Osteocyte (in vitro differentiated cells): ENCODE data around the gene ZNF644. TPM values are rescaled to one million over a fixed set of nuclear protein-coding genes. Genes with fewer than 3 reads are reported as not detected.

Experiments
- DNase-seq: peaks from one replicate; pipeline ENCODE4 v3.0.0; 2021; ENCODE audit warnings: mixed read lengths; ENCODE audit not compliant: unreplicated experiment; ENCODE audit errors: extremely low spot score
- H3K27ac Mint-ChIP-seq: one replicate; pipeline ENCODE4 v1.8.0; 2021; ENCODE audit warnings: mild to moderate bottlenecking, mixed read lengths; ENCODE audit not compliant: unreplicated experiment
- H3K27me3 Mint-ChIP-seq: one replicate; pipeline ENCODE4 v1.8.0; 2021; ENCODE audit warnings: mixed read lengths; ENCODE audit not compliant: unreplicated experiment
- H3K36me3 Mint-ChIP-seq: one replicate; pipeline ENCODE4 v1.8.0; 2021; ENCODE audit warnings: mixed read lengths; ENCODE audit not compliant: unreplicated experiment
- H3K4me1 Mint-ChIP-seq: one replicate; pipeline ENCODE4 v1.8.0; 2021; ENCODE audit warnings: mixed read lengths; ENCODE audit not compliant: unreplicated experiment
- H3K4me3 Mint-ChIP-seq: one replicate; pipeline ENCODE4 v1.8.0; 2021; ENCODE audit warnings: mild to moderate bottlenecking, moderate library complexity, mixed read lengths; ENCODE audit not compliant: unreplicated experiment
- H3K9me3 Mint-ChIP-seq: one replicate; pipeline ENCODE4 v1.8.0; 2021; ENCODE audit warnings: mixed read lengths; ENCODE audit not compliant: unreplicated experiment
- total RNA-seq: library from RNA; stranded (reverse); gene quantifications from 2 replicates; pipeline ENCODE4 v1.2.1, GENCODE V29; 2021
- TF ChIP-seq, protein P1 (sequence below): fragments of 200-600 bp; sonication (generic); IDR thresholded peaks from 2 replicates; pipeline ENCODE4 v1.5.0; 2021; ENCODE audit warnings: antibody characterized with exemption, mild to moderate bottlenecking, moderate library complexity

The ZNF644 gene
- total RNA-seq, 1 donor from 2014 or later: 57.4 TPM

DNA sequence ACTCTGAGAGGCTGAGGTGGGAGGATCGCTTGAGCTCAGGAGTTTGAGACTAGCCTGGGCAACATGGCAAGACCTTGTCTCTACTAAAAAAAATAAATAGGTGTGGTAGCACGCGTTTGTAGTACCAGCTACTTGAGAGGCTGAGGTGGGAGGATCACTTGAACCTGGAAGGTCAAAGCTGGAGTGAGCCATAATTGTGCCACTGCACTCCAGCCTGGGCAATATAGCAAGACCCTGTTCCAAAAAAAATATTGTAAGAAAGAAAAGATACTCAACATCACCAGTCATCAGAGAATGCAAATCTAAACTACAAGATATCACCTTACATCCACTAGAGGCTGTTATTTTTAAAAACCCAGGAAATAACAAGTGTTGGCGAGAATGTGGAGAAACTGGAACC, 32.5 kb downstream of the ZNF644 start:
- DNase-seq: no peak
- Mint-ChIP-seq H3K27ac (no peak overlapping the region), H3K4me3 (no peak overlapping the region), H3K4me1 (peaks cover 9% of the 10 kb centered on the region), H3K9me3 (peaks cover 23% of the 10 kb centered on the region), H3K36me3 (peaks cover 21% of the 10 kb centered on the region), H3K27me3 (no peaks in the 10 kb centered on the region)
- TF ChIP-seq, protein P1, sequence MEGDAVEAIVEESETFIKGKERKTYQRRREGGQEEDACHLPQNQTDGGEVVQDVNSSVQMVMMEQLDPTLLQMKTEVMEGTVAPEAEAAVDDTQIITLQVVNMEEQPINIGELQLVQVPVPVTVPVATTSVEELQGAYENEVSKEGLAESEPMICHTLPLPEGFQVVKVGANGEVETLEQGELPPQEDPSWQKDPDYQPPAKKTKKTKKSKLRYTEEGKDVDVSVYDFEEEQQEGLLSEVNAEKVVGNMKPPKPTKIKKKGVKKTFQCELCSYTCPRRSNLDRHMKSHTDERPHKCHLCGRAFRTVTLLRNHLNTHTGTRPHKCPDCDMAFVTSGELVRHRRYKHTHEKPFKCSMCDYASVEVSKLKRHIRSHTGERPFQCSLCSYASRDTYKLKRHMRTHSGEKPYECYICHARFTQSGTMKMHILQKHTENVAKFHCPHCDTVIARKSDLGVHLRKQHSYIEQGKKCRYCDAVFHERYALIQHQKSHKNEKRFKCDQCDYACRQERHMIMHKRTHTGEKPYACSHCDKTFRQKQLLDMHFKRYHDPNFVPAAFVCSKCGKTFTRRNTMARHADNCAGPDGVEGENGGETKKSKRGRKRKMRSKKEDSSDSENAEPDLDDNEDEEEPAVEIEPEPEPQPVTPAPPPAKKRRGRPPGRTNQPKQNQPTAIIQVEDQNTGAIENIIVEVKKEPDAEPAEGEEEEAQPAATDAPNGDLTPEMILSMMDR: no peak

DNA sequence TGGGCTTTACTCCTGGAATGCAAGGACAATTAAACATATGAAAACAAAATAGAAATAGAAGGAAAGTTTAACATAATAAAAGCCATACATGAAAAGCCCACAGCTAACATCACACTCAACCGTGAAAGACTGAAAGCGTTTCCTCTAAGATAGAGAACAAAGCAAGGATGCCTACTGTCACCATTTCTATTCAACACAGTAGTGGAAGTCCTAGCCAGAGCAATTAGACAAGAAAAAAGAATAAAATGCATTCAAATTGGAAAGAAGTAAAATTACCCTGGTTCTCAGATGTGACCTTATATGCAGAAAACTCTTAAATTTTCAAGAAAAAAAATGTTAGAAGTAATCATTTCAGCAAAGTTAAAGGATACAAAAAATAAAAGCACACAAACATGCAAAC, 34.0 kb downstream of the ZNF644 start:
- H3K36me3 Mint-ChIP-seq: peaks cover 24% of the 10 kb centered on the region
- H3K4me3 Mint-ChIP-seq: no peak overlapping the region
- H3K9me3 Mint-ChIP-seq: peaks cover 18% of the 10 kb centered on the region
- DNase-seq: no peak
- H3K27me3 Mint-ChIP-seq: no peaks in the 10 kb centered on the region
- TF ChIP-seq, protein P1: no peak
- H3K27ac Mint-ChIP-seq: no peak overlapping the region
- H3K4me1 Mint-ChIP-seq: peaks cover 9% of the 10 kb centered on the region

DNA sequence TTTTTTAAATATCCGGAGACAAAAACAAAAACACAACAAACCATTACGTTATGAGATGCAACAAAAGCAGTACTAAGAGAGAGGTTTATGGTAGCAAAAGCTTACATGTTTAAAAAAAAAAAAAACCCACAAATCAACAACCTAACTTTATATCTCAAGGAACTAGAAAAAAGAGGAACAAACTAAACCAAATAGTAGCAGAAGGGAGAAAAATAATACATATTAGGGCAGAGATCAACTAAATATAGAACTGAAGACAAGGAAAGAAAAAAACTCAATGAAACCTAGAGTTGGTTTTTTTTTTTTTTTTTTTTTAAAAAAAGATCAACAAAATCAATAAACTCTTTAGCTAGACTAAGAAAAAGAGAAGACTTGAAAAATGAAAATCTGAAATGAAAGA, 34.9 kb downstream of the ZNF644 start:
- no peak overlapping the region for H3K4me3 Mint-ChIP-seq
- DNase-seq: no peak
- H3K4me1 Mint-ChIP-seq: peaks cover 9% of the 10 kb centered on the region
- TF ChIP-seq, protein P1: no peak
- H3K27me3 Mint-ChIP-seq: no peaks in the 10 kb centered on the region
- peaks cover 25% of the 10 kb centered on the region for H3K36me3 Mint-ChIP-seq
- peak overlapping the region; percentile 24 for H3K27ac Mint-ChIP-seq
- H3K9me3 Mint-ChIP-seq: peaks cover 18% of the 10 kb centered on the region

DNA sequence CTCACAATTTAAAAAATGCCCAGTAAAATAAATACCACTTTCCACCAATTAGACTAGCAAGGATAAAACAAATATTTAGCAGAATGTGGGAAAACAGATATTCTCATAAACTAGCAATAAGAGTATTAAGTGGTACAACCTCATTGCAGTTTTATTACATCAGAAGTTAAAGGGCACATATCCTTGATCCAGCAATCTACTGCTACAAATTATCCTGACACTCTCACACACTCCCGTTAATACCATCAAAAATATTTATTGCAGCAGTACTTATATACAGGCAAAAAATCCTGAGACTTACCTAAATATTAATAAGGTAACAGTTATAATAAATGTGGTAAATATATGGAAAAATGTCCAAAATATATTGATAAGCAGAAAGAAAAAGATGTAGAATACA, 44.3 kb downstream of the ZNF644 start:
- H3K9me3 Mint-ChIP-seq: peaks cover 4% of the 10 kb centered on the region

DNA sequence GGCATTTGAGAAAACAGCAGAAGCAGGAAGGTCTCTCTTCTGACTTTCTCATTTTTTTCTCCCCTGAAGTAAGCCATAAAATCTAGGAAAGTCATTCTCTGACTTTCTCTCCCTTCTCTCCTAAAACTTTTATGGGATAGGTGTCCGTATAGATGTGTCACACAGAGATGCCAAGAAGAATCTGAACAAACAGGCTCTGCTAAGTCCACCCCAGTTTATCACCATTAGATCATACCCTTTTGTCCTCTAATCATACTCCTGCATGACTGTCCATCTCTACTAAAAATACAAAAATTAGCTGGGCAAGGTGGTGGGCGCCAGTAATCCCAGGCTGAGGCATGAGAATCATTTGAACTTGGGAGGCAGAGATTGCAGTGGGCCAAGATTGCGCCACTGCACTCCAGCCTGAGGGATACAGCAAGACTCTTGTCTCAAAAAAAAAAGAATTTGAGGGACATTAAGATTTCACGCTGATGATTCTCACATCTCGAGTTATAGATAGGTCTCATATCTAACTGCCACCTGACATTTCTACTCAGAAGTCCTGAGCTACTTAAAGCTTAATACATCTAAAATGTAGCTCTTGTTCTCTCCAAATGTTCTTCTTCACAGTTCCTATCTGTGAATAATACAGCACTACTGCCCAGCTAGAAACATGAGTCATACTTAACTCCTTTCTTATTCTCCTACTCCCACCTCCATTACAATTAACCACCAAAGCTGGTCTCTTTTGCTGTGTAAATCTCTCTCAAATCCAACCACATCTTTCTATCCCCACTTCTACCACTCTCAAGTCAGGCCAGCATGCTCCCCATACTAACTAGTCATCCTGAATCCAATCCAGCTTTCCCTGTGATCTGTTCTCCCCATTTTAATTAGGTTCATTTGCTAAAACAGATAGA, 47.7 kb downstream of the ZNF644 start:
- peaks cover 4% of the 10 kb centered on the region for H3K9me3 Mint-ChIP-seq
- H3K4me3 Mint-ChIP-seq: no peak overlapping the region
- TF ChIP-seq, protein P1: no peak
- peaks cover 23% of the 10 kb centered on the region for H3K36me3 Mint-ChIP-seq
- peaks cover 11% of the 10 kb centered on the region for H3K4me1 Mint-ChIP-seq
- no peaks in the 10 kb centered on the region for H3K27me3 Mint-ChIP-seq
- H3K27ac Mint-ChIP-seq: peak overlapping the region; percentile 21
- DNase-seq: no peak

More for the DNA sequence above, 44.3 kb downstream of the ZNF644 start:
- TF ChIP-seq, protein P1: no peak
- Mint-ChIP-seq H3K4me3 (no peak overlapping the region), H3K27me3 (no peaks in the 10 kb centered on the region), H3K36me3 (peaks cover 30% of the 10 kb centered on the region), H3K27ac (no peak overlapping the region), H3K4me1 (peaks cover 21% of the 10 kb centered on the region)
- DNase-seq: no peak
